CD14-positive monocyte (primary cell): Measurements from ENCODE around the gene CARMIL3. TPM values are rescaled to one million over a fixed set of nuclear protein-coding genes. Genes with fewer than 3 reads are reported as not detected.
A peak's percentile ranks its signal among the peaks of the same experiment; 100 is the strongest.

Experiments
- DNase-seq, 3 donors: peaks; one replicate each; pipeline ENCODE4 v3.0.0-alpha.2; 2011 to 2022
- H2AFZ ChIP-seq: 2 replicates; pipeline ENCODE4 v1.6.0; 2012; ENCODE audit warnings: mild to moderate bottlenecking, low read depth, low read length, inconsistent platforms; ENCODE audit not compliant: insufficient read depth, poor library complexity, severe bottlenecking
- H3K27ac ChIP-seq, 2 donors: 1 replicate in 1 of 2; 2 replicates in 1 of 2; pipeline ENCODE4 v1.5.1; 2012 to 2013; ENCODE audit warnings: low read length in 2 of 2, control low read depth in 1 of 2, inconsistent platforms in 1 of 2, low read depth in 1 of 2, mild to moderate bottlenecking in 1 of 2
- H3K27me3 ChIP-seq, 2 donors: one replicate each; pipeline versions ENCODE4 v1.6.0 to v1.6.1; 2011 to 2013; ENCODE audit warnings: low read length in 2 of 2; ENCODE audit not compliant: control insufficient read depth in 2 of 2, insufficient read depth in 2 of 2
- H3K36me3 ChIP-seq, 2 donors: replicated peaks in 1 of 2; 1 replicate in 1 of 2; 2 replicates in 1 of 2; pipeline versions ENCODE4 v1.5.1 to v1.6.1; 2012 to 2013; ENCODE audit warnings: low read length in 2 of 2, control low read depth in 1 of 2, inconsistent platforms in 1 of 2, mild to moderate bottlenecking in 1 of 2; ENCODE audit not compliant: insufficient read depth in 2 of 2, control insufficient read depth in 1 of 2
- H3K4me1 ChIP-seq, 2 donors: 1 replicate in 1 of 2; 2 replicates in 1 of 2; pipeline versions ENCODE4 v1.5.1 to v1.6.1; 2012 to 2013; ENCODE audit warnings: low read length in 2 of 2, control low read depth in 1 of 2, inconsistent platforms in 1 of 2, mild to moderate bottlenecking in 1 of 2, moderate library complexity in 1 of 2; ENCODE audit not compliant: insufficient read depth in 2 of 2, control insufficient read depth in 1 of 2
- H3K4me2 ChIP-seq: replicated peaks from 2 replicates; pipeline ENCODE3; 2012; ENCODE audit warnings: low read length, moderate library complexity, mild to moderate bottlenecking; ENCODE audit not compliant: poor library complexity, severe bottlenecking; ENCODE audit errors: extremely low read depth
- H3K4me3 ChIP-seq, 3 experiments: fragments of 200-600 bp in 1 of 3; sonication (generic) in 1 of 3; replicated peaks in 1 of 3; 1 replicate in 2 of 3; 2 replicates in 1 of 3; pipeline ENCODE4 v1.5.1; 2011 to 2013; ENCODE audit warnings: low read length in 3 of 3, mild to moderate bottlenecking in 3 of 3, control low read depth in 2 of 3, low read depth in 2 of 3, inconsistent platforms in 1 of 3, moderate library complexity in 1 of 3
- H3K79me2 ChIP-seq: 2 replicates; pipeline ENCODE4 v1.6.0; 2012; ENCODE audit warnings: mild to moderate bottlenecking, control low read depth, inconsistent platforms, low read length, moderate library complexity; ENCODE audit not compliant: insufficient read depth
- H3K9ac ChIP-seq: 2 replicates; pipeline ENCODE4 v1.6.0; 2017; ENCODE audit warnings: low read length, mild to moderate bottlenecking; ENCODE audit not compliant: insufficient read depth, poor library complexity, severe bottlenecking
- H3K9me3 ChIP-seq, 2 donors: replicated peaks in 1 of 2; 1 replicate in 1 of 2; 2 replicates in 1 of 2; pipeline versions ENCODE4 v1.5.1 to v1.6.1; 2012 to 2013; ENCODE audit warnings: low read length in 2 of 2, control low read depth in 1 of 2; ENCODE audit not compliant: control insufficient read depth in 1 of 2, insufficient read depth in 1 of 2
- H4K20me1 ChIP-seq: 2 replicates; pipeline ENCODE4 v1.6.0; 2012; ENCODE audit warnings: mild to moderate bottlenecking, low read length, control low read depth, moderate library complexity; ENCODE audit not compliant: insufficient read depth
- H3K27ac Mint-ChIP-seq, 7 donors: one replicate each; pipeline ENCODE4 v1.8.0; 2020; ENCODE audit warnings: mild to moderate bottlenecking in 7 of 7, mixed read lengths in 7 of 7, moderate library complexity in 6 of 7, inconsistent platforms in 2 of 7
- H3K27me3 Mint-ChIP-seq, 3 donors: one replicate each; pipeline ENCODE4 v1.8.0; 2021 to 2022; ENCODE audit warnings: low read depth in 3 of 3, mild to moderate bottlenecking in 3 of 3, mixed read lengths in 3 of 3, moderate library complexity in 3 of 3, inconsistent platforms in 1 of 3
- H3K36me3 Mint-ChIP-seq, 2 donors: one replicate each; pipeline ENCODE4 v1.8.0; 2020; ENCODE audit warnings: mixed read lengths in 2 of 2, inconsistent platforms in 1 of 2, mild to moderate bottlenecking in 1 of 2
- H3K4me1 Mint-ChIP-seq: one replicate; pipeline ENCODE4 v1.8.0; 2020; ENCODE audit warnings: mild to moderate bottlenecking, mixed read lengths
- H3K4me3 Mint-ChIP-seq, 2 donors: one replicate each; pipeline ENCODE4 v1.8.0; 2020; ENCODE audit warnings: mild to moderate bottlenecking in 2 of 2, mixed read lengths in 2 of 2, moderate library complexity in 1 of 2
- H3K9me3 Mint-ChIP-seq, 7 donors: one replicate each; pipeline ENCODE4 v1.8.0; 2020 to 2022; ENCODE audit warnings: mixed read lengths in 7 of 7, mild to moderate bottlenecking in 6 of 7, moderate library complexity in 6 of 7, inconsistent platforms in 2 of 7
- CTCF ChIP-seq: fragments of 200-600 bp; IDR thresholded peaks from one replicate; pipeline ENCODE4 v1.8.0; 2022; ENCODE audit warnings: antibody characterized with exemption, mild to moderate bottlenecking
- WGBS: methylation state at CpG from one replicate; pipeline ENCODE4 v1.1.5; 2013; ENCODE audit warnings: missing lambda C conversion rate; ENCODE audit not compliant: insufficient coverage; 5-methylcytosine and 5-hydroxymethylcytosine counted together
- intact Hi-C, 2 donors: fragments of 100-400 bp; cut with micrococcal nuclease; formaldehyde crosslinking; loops; one replicate each; pipeline versions ENCODE4 v1.15.0 to v1.15.1; 2023
- polyA plus RNA-seq, 3 donors: library from polyadenylated mRNA; depleted of rRNA in 1 of 3; unstranded in 2 of 3; stranded (reverse) in 1 of 3; fragments of 300-500 nt in 2 of 3; fragments of >200 nt in 1 of 3; fragmentation: Illumina TruSeq in 2 of 3; gene quantifications; 1 replicate in 2 of 3; 2 replicates in 1 of 3; pipeline ENCODE4 v1.2.3, GENCODE V29; 2012 to 2021

The CARMIL3 gene
- polyA plus RNA-seq, 3 donors = 1.0 TPM; not detected in 2

- peaks cover 15% of the 10 kb centered on the region for H3K4me1 Mint-ChIP-seq
- Histone ChIP-seq H4K20me1 (no peaks in the 10 kb centered on the region), H3K9ac (no peak overlapping the region), H3K4me2 (no peak overlapping the region), H3K9me3 (no peaks in the 10 kb centered on the region), H2AFZ (no peak overlapping the region), H3K79me2 (no peaks in the 10 kb centered on the region), H3K27ac (no peak overlapping the region), H3K36me3 (no peaks in the 10 kb centered on the region), H3K4me3 (no peak overlapping the region), H3K4me1 (no peaks in the 10 kb centered on the region), H3K27me3 (peaks cover 0 to 6% of the 10 kb centered on the region in 2 donors)
- H3K27me3 Mint-ChIP-seq = peaks cover 13 to 19% (median 17%) of the 10 kb centered on the region in 3 donors
- H3K4me3 Mint-ChIP-seq = no peak overlapping the region
- peaks cover 0 to under 1% of the 10 kb centered on the region in 2 donors for H3K36me3 Mint-ChIP-seq
- no peaks in the 10 kb centered on the region for H3K9me3 Mint-ChIP-seq
- WGBS = 89% methylated on average over 6 of the region's 11 CpGs
- no peak for TF ChIP-seq CTCF
- intact Hi-C loops = no loop called here
- no peak for DNase-seq
- peak overlapping the region in 1 of 7 donors; percentile 26 for H3K27ac Mint-ChIP-seq
Observed at GRCh38 chr14:24074625-24075484, 23.0 kb downstream of the CARMIL3 start.

- DNase-seq = no peak
- Histone ChIP-seq H3K27me3 (peaks cover 8 to 14% of the 10 kb centered on the region in 2 donors), H4K20me1 (no peaks in the 10 kb centered on the region), H3K9me3 (no peaks in the 10 kb centered on the region), H3K4me2 (no peak overlapping the region), H3K27ac (no peak overlapping the region), H3K9ac (no peak overlapping the region), H3K36me3 (no peaks in the 10 kb centered on the region), H2AFZ (no peak overlapping the region), H3K4me1 (peaks cover 2 to 7% of the 10 kb centered on the region in 2 donors), H3K79me2 (no peaks in the 10 kb centered on the region), H3K4me3 (no peak overlapping the region)
- peaks cover 19% of the 10 kb centered on the region for H3K4me1 Mint-ChIP-seq
- H3K27ac Mint-ChIP-seq = no peak overlapping the region
- 67% methylated on average over 6 of the region's 11 CpGs for whole genome bisulfite sequencing
- H3K36me3 Mint-ChIP-seq = peaks cover 0 to 5% of the 10 kb centered on the region in 2 donors
- peaks cover 0 to 4% (median 1%) of the 10 kb centered on the region in 7 donors for H3K9me3 Mint-ChIP-seq
- no peak for TF ChIP-seq CTCF
- intact Hi-C loops = no loop called here
- H3K27me3 Mint-ChIP-seq = peaks cover 21 to 26% (median 25%) of the 10 kb centered on the region in 3 donors
- H3K4me3 Mint-ChIP-seq = no peak overlapping the region
Observed at GRCh38 chr14:24075485-24076301, 23.9 kb downstream of the CARMIL3 start.
